ENCODE measurements around the gene DSC3. TPM values are rescaled to one million over a fixed set of nuclear protein-coding genes. Genes with fewer than 3 reads are reported as not detected.

Gene DSC3
- polyA plus RNA-seq, 1 experiment, result 0.02 TPM

- POLR2A ChIA-PET, result no interaction called here
Observed at GRCh38 chr18:31061945-31062344, 19.4 kb upstream of the DSC3 start.

DNA sequence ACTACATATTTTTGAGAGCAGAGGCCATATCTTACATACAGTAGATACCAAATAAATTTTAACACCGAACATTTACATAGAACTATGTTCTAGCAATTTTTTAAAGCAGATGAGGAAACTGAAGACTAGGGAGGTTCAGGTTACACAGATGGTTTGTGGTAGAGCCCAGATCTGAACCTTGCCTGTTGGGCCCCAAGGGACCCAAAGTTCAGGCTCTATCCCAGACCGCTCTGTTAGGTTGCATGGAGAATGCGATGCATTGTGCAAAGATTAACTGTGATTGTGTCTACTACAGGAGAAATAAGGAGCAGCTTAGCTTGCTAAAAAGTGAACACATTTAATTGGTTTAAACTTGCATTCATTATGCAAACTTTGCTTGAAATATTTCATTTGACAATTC is 16.4 kb upstream of the DSC3 start:
- no peak for DNase-seq (ENCODE audit: low read depth, low spot score)
- peaks cover 3% of the 10 kb centered on the region; the same call in 1 of the 2 replicates for H3K9me3 ChIP-seq (ENCODE audit: control insufficient read depth, insufficient read depth, low read length)
- no peak for TF ChIP-seq CTCF (IDR thresholded peaks at IDR 0.05; ENCODE audit: low read depth, low read length)
- H3K27me3 ChIP-seq (ENCODE audit: control insufficient read depth, insufficient read depth, low read length), result no peaks in the 10 kb centered on the region
- ChIA-PET POLR2A (no interaction called here), CTCF (no interaction called here)
- no peak overlapping the region for H3K4me3 ChIP-seq (ENCODE audit: low read depth, low read length)
- no peak overlapping the region for H3K27ac ChIP-seq (ENCODE audit: low read depth, low read length)

More at GRCh38 chr18:31061945-31062344, 19.4 kb upstream of the DSC3 start:
- TF ChIP-seq CTCF (IDR thresholded peaks at IDR 0.05; ENCODE audit: low read depth, low read length), result no peak
- no peak for DNase-seq (ENCODE audit: low read depth, low spot score)
- Histone ChIP-seq H3K27ac (ENCODE audit: low read depth, low read length) (no peak overlapping the region), H3K9me3 (ENCODE audit: control insufficient read depth, insufficient read depth, low read length) (peaks cover 3% of the 10 kb centered on the region; the same call in 1 of the 2 replicates), H3K27me3 (ENCODE audit: control insufficient read depth, insufficient read depth, low read length) (no peaks in the 10 kb centered on the region), H3K4me3 (ENCODE audit: low read depth, low read length) (no peak overlapping the region)
- CTCF ChIA-PET, result no interaction called here

DNA sequence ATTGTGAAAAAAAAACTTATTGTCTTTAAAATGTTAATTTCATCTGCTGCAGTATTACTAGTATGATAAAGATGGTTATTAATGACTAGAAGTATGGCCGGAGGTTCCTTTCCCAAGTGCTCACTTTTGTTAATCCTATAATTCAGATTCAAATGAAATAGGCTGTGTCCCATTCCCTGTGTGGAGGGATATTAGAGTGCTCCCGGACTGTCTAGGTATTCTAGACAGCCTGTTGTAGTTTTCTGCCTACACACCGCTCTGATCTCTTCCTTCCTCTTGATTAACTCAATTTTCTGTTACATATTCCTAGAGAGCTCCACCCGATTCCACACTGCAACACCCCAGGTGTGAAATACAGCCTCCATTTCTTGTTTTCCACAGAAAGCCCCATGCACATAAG is 15.4 kb upstream of the DSC3 start:
- POLR2A ChIA-PET, result no interaction called here
- TF ChIP-seq CTCF (IDR thresholded peaks at IDR 0.05; ENCODE audit: low read depth, low read length), result no peak
- no peak for DNase-seq (ENCODE audit: low read depth, low spot score)

GRCh38 chr18:31057051-31057450 is 14.5 kb upstream of the DSC3 start:
- H3K27me3 ChIP-seq (ENCODE audit: control insufficient read depth, insufficient read depth, low read length), result no peaks in the 10 kb centered on the region
- ChIA-PET CTCF (no interaction called here), POLR2A (no interaction called here)
- H3K9me3 ChIP-seq (ENCODE audit: control insufficient read depth, insufficient read depth, low read length), result peaks cover 3% of the 10 kb centered on the region; the same call in 1 of the 2 replicates
- no peak overlapping the region for H3K4me3 ChIP-seq (ENCODE audit: low read depth, low read length)
- no peak overlapping the region for H3K27ac ChIP-seq (ENCODE audit: low read depth, low read length)
- no peak for DNase-seq (ENCODE audit: low read depth, low spot score)
- no peak for TF ChIP-seq CTCF (IDR thresholded peaks at IDR 0.05; ENCODE audit: low read depth, low read length)

More for the DNA sequence above, 15.4 kb upstream of the DSC3 start:
- H3K4me3 ChIP-seq (ENCODE audit: low read depth, low read length), result no peak overlapping the region
- CTCF ChIA-PET, result no interaction called here
- no peak overlapping the region for H3K27ac ChIP-seq (ENCODE audit: low read depth, low read length)
- H3K27me3 ChIP-seq (ENCODE audit: control insufficient read depth, insufficient read depth, low read length), result no peaks in the 10 kb centered on the region
- H3K9me3 ChIP-seq (ENCODE audit: control insufficient read depth, insufficient read depth, low read length), result peaks cover 3% of the 10 kb centered on the region; the same call in 1 of the 2 replicates

DNA sequence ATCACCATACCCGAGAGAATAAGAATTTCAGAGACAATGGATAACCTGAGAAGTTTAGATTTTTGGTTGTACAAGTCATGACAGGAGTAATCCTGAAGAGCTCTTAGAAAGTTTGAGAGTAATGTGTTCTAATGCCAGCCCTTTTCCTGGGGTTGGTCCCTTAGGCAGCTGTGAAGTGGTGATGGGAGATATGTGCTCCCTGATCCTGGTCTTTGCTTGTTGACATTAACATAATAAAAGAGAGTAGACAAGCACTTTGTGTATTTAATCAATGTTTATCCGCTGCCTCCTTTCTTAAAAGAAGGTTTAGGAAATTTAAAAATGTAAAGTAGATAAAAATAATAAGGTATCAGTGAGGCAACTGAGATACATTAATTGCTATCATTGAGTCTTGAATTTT is 13.8 kb upstream of the DSC3 start:
- H3K27ac ChIP-seq (ENCODE audit: low read depth, low read length), result no peak overlapping the region
- ChIA-PET POLR2A (no interaction called here), CTCF (no interaction called here)
- DNase-seq (ENCODE audit: low read depth, low spot score), result no peak
- no peak for TF ChIP-seq CTCF (IDR thresholded peaks at IDR 0.05; ENCODE audit: low read depth, low read length)
- no peak overlapping the region for H3K4me3 ChIP-seq (ENCODE audit: low read depth, low read length)
- peaks cover 3% of the 10 kb centered on the region; the same call in 1 of the 2 replicates for H3K9me3 ChIP-seq (ENCODE audit: control insufficient read depth, insufficient read depth, low read length)
- no peaks in the 10 kb centered on the region for H3K27me3 ChIP-seq (ENCODE audit: control insufficient read depth, insufficient read depth, low read length)
